OCI-LY3 (cell line): ENCODE measurements around the gene ZNF92.

Experiments
- CTCF ChIP-seq: fragments of 200-600, 300-600 bp; sonication (generic); IDR thresholded peaks from 2 replicates; pipeline ENCODE4 v1.5.1; 2014; ENCODE audit warnings: antibody characterized with exemption, low read length, low read depth
- EZH2phosphoT487 ChIP-seq: fragments of 200-600 bp; shearing (Covaris generic); IDR thresholded peaks from 2 replicates; pipeline ENCODE4 v1.6.1; 2018; ENCODE audit warnings: antibody characterized with exemption, mixed run types, low read depth

GRCh38 chr7:65338346-65338745 lies 35.3 kb upstream of the ZNF92 start:
- TF ChIP-seq CTCF (no peak), EZH2phosphoT487 (no peak)
